SU-DHL-6 (cell line): Measurements from ENCODE around the gene GARNL3.

Source experiments
- H2AFZ ChIP-seq: fragments of 200-600 bp; sonication (generic); 2 replicates; pipeline ENCODE4 v1.6.1; 2014; ENCODE audit warnings: low read depth, mild to moderate bottlenecking, moderate library complexity, mixed read lengths, antibody characterized with exemption, low read length; ENCODE audit not compliant: severe bottlenecking
- H3F3A ChIP-seq: fragments of 200-600 bp; shearing (Covaris generic); 2 replicates; pipeline ENCODE4 v1.6.0; 2016; ENCODE audit warnings: antibody characterized with exemption, mild to moderate bottlenecking; ENCODE audit not compliant: insufficient read depth
- H3K27ac ChIP-seq: fragments of 200-600 bp; sonication (generic); 2 replicates; pipeline ENCODE4 v1.5.1; 2016; ENCODE audit warnings: low read depth, mild to moderate bottlenecking, low read length, moderate library complexity, mixed read lengths
- H3K27me3 ChIP-seq: fragments of 200-600 bp; sonication (generic), shearing (Covaris generic); 2 replicates; pipeline ENCODE4 v1.6.0; 2014; ENCODE audit warnings: mild to moderate bottlenecking, low read length
- H3K36me3 ChIP-seq: fragments of 200-600 bp; sonication (generic); 2 replicates; pipeline ENCODE4 v1.6.1; 2014; ENCODE audit warnings: mild to moderate bottlenecking, low read length, mixed read lengths
- H3K4me2 ChIP-seq: fragments of 300-600, 200-600 bp; shearing (Covaris generic), sonication (generic); 2 replicates; pipeline ENCODE4 v1.6.0; 2014; ENCODE audit warnings: low read length, low read depth, mild to moderate bottlenecking; ENCODE audit not compliant: poor library complexity, severe bottlenecking
- H3K4me3 ChIP-seq: fragments of 200-600 bp; sonication (generic); 2 replicates; pipeline ENCODE4 v1.5.1; 2014; ENCODE audit warnings: antibody characterized with exemption, low read length, mild to moderate bottlenecking, mixed read lengths; ENCODE audit not compliant: insufficient read depth, poor library complexity, severe bottlenecking
- H3K79me2 ChIP-seq: fragments of 200-600 bp; sonication (generic); 2 replicates; pipeline ENCODE4 v1.6.1; 2014; ENCODE audit warnings: mild to moderate bottlenecking, low read length, moderate library complexity; ENCODE audit not compliant: insufficient read depth
- H3K9ac ChIP-seq: fragments of 200-600 bp; sonication (generic); 2 replicates; pipeline ENCODE4 v1.7.0; 2014; ENCODE audit warnings: mild to moderate bottlenecking, low read length
- H3K9me2 ChIP-seq: fragments of 200-600 bp; sonication (generic); replicated peaks from 2 replicates; pipeline ENCODE4 v1.6.1; 2014; ENCODE audit warnings: low read length; ENCODE audit not compliant: insufficient read depth
- H3K9me3 ChIP-seq: fragments of 200-600 bp; sonication (generic); 2 replicates; pipeline ENCODE4 v1.6.1; 2014; ENCODE audit warnings: low read length, mixed read lengths; ENCODE audit not compliant: insufficient read depth
- H4K20me1 ChIP-seq: fragments of 200-600 bp; sonication (generic); 2 replicates; pipeline ENCODE4 v1.6.1; 2014; ENCODE audit warnings: low read depth, mild to moderate bottlenecking, antibody characterized with exemption, low read length, moderate library complexity, mixed read lengths
- CTCF ChIP-seq: fragments of 200-600 bp; sonication (generic); IDR thresholded peaks from one replicate; pipeline ENCODE4 v1.5.1; 2017; ENCODE audit warnings: antibody characterized with exemption, mild to moderate bottlenecking, low read length, moderate library complexity; ENCODE audit not compliant: insufficient read depth, poor library complexity, severe bottlenecking
- EZH2phosphoT487 ChIP-seq: fragments of 200-600 bp; sonication (generic), shearing (Covaris generic); conservative IDR thresholded peaks from 2 replicates; pipeline ENCODE4 v1.6.1; 2018; ENCODE audit warnings: mild to moderate bottlenecking, antibody characterized with exemption, low read length, moderate library complexity, mixed read lengths

GARNL3 gene

GRCh38 chr9:127351182-127352166 is 86.9 kb downstream of the GARNL3 start:
- Histone ChIP-seq H3K9me2 (no peaks in the 10 kb centered on the region), H3K4me2 (no peak overlapping the region), H3K9me3 (no peaks in the 10 kb centered on the region), H3K27me3 (no peaks in the 10 kb centered on the region), H3K4me3 (no peak overlapping the region), H3K79me2 (no peaks in the 10 kb centered on the region), H2AFZ (no peak overlapping the region), H4K20me1 (no peaks in the 10 kb centered on the region), H3K36me3 (no peaks in the 10 kb centered on the region), H3K9ac (no peak overlapping the region), H3F3A (no peaks in the 10 kb centered on the region), H3K27ac (no peak overlapping the region)
- TF ChIP-seq CTCF (no peak), EZH2phosphoT487 (no peak)

- Histone ChIP-seq H3K9me2 (no peaks in the 10 kb centered on the region), H3K36me3 (no peaks in the 10 kb centered on the region), H3K27ac (no peak overlapping the region), H3K27me3 (no peaks in the 10 kb centered on the region), H3K4me3 (no peak overlapping the region), H3K9me3 (no peaks in the 10 kb centered on the region), H3F3A (no peaks in the 10 kb centered on the region), H2AFZ (no peak overlapping the region), H3K9ac (no peak overlapping the region), H4K20me1 (no peaks in the 10 kb centered on the region), H3K79me2 (no peaks in the 10 kb centered on the region), H3K4me2 (no peak overlapping the region)
- TF ChIP-seq CTCF (no peak), EZH2phosphoT487 (no peak)
These were observed 89.3 kb downstream of the GARNL3 start for GRCh38 chr9:127353882-127354281.

GRCh38 chr9:127356906-127357305 is 92.3 kb downstream of the GARNL3 start:
- no peak overlapping the region for H3K27ac ChIP-seq
- H3K9ac ChIP-seq = no peak overlapping the region
- TF ChIP-seq CTCF (no peak), EZH2phosphoT487 (no peak)
- no peaks in the 10 kb centered on the region for H3K9me3 ChIP-seq
- no peaks in the 10 kb centered on the region for H3K27me3 ChIP-seq
- no peaks in the 10 kb centered on the region for H3K79me2 ChIP-seq
- no peaks in the 10 kb centered on the region for H4K20me1 ChIP-seq
- no peaks in the 10 kb centered on the region for H3F3A ChIP-seq
- H3K9me2 ChIP-seq = no peaks in the 10 kb centered on the region
- no peaks in the 10 kb centered on the region for H3K36me3 ChIP-seq
- no peak overlapping the region for H3K4me2 ChIP-seq
- no peak overlapping the region for H3K4me3 ChIP-seq
- H2AFZ ChIP-seq = no peak overlapping the region
